GM12878 (cell line): ENCODE data around the gene POLN. TPM values are rescaled to one million over a fixed set of nuclear protein-coding genes. Genes with fewer than 3 reads are reported as not detected.

Experiments
- ATAC-seq: fragments of 200-7000 bp; cut with Tn5 transposase; 3 replicates; pipeline ENCODE4 v1.9.1; 2020; ENCODE audit warnings: mild to moderate bottlenecking, moderate library complexity
- BruUV-seq: library from RNA; stranded (reverse); fragments of 400-500 nt; replicated peaks from 2 replicates; lab custom pipeline; 2021; lab: Mats Ljungman, UMichigan
- CTCF ChIA-PET: fragments of 300-600 bp; sonication (Branson Sonifier 250); formaldehyde crosslinking; extraction: SDS; loops from one replicate; lab custom pipeline; 2021; ENCODE audit warnings: inconsistent platforms; lab: Yijun Ruan, JAX
- POLR2A ChIA-PET: fragments of 350-600 bp; formaldehyde crosslinking; extraction: SDS; loops from one replicate; lab custom pipeline; 2021; ENCODE audit warnings: inconsistent platforms; lab: Charles Lee
- RAD21 ChIA-PET: fragments of 300-600 bp; sonication (Branson Sonifier 250); formaldehyde crosslinking; loops from one replicate; lab custom pipeline; 2023; ENCODE audit warnings: antibody characterized with exemption; ENCODE audit not compliant: unreplicated experiment; lab: Charles Lee
- SMC1A ChIA-PET: fragments of 300-600 bp; sonication (Branson Sonifier 250); formaldehyde crosslinking; loops from one replicate; lab custom pipeline; 2023; ENCODE audit not compliant: unreplicated experiment, uncharacterized antibody; lab: Charles Lee
- DNase-seq: peaks from one replicate; pipeline ENCODE4 v3.0.0-alpha.2; 2011; ENCODE audit warnings: low read depth, low spot score
- FAIRE-seq: peaks from 3 replicates; lab custom pipeline; 2011; peaks lifted over from hg19 to GRCh38; lab: Jason Lieb, UNC
- H2AFZ ChIP-seq: 2 replicates; pipeline ENCODE4 v1.6.0; 2011; ENCODE audit warnings: low read depth, low read length, control low read depth; ENCODE audit not compliant: control insufficient read depth
- H3K27ac ChIP-seq: 2 replicates; pipeline ENCODE4 v1.5.1; 2011; ENCODE audit warnings: control low read depth; ENCODE audit not compliant: control insufficient read depth, insufficient read depth
- H3K27me3 ChIP-seq, 2 experiments: replicated peaks in 1 of 2; 2 replicates each; pipeline versions ENCODE4 v1.6.0 to v1.6.1; 2011; ENCODE audit warnings: low read length in 1 of 2; ENCODE audit not compliant: control insufficient read depth in 2 of 2, insufficient read depth in 2 of 2
- H3K36me3 ChIP-seq, 2 experiments: 2 replicates each; pipeline ENCODE4 v1.5.1; 2011; ENCODE audit warnings: low read length in 1 of 2; ENCODE audit not compliant: control insufficient read depth in 2 of 2, insufficient read depth in 2 of 2
- H3K4me1 ChIP-seq: 2 replicates; pipeline ENCODE4 v1.6.1; 2011; ENCODE audit warnings: mild to moderate bottlenecking, low read length, moderate library complexity, mixed read lengths; ENCODE audit not compliant: control insufficient read depth, insufficient read depth
- H3K4me2 ChIP-seq: 2 replicates; pipeline ENCODE4 v1.6.0; 2011; ENCODE audit warnings: control low read depth; ENCODE audit not compliant: control insufficient read depth, insufficient read depth
- H3K4me3 ChIP-seq: fragments of 200-600 bp; sonication (generic); 2 replicates; pipeline ENCODE4 v1.5.1; 2016
- H3K79me2 ChIP-seq: 2 replicates; pipeline ENCODE4 v1.6.0; 2011; ENCODE audit warnings: low read length; ENCODE audit not compliant: control insufficient read depth, insufficient read depth
- H3K9ac ChIP-seq: 2 replicates; pipeline ENCODE4 v1.8.0; 2011; ENCODE audit warnings: low read length, control low read depth, mixed read lengths; ENCODE audit not compliant: control insufficient read depth, insufficient read depth
- H3K9me3 ChIP-seq: replicated peaks from 3 replicates; pipeline ENCODE4 v1.5.1; 2011; ENCODE audit warnings: mild to moderate bottlenecking, low read length; ENCODE audit not compliant: control insufficient read depth, insufficient read depth
- H4K20me1 ChIP-seq: 2 replicates; pipeline ENCODE4 v1.6.0; 2011; ENCODE audit not compliant: control insufficient read depth, insufficient read depth
- FOXM1 ChIP-seq: IDR thresholded peaks from 2 replicates; pipeline ENCODE4 v1.6.1; 2012; ENCODE audit warnings: low read depth, mild to moderate bottlenecking, inconsistent platforms, low read length, moderate library complexity
- GATAD2B ChIP-seq: fragments of 450-650 bp; conservative IDR thresholded peaks from 2 replicates; pipeline ENCODE4 v1.6.1; 2017; ENCODE audit warnings: low read depth, mild to moderate bottlenecking, moderate library complexity
- NFIC ChIP-seq: IDR thresholded peaks from 2 replicates; pipeline ENCODE4 v1.6.1; 2012; ENCODE audit warnings: low read depth, mild to moderate bottlenecking, inconsistent platforms, low read length, moderate library complexity
- NFYB ChIP-seq: IDR thresholded peaks from 2 replicates; pipeline ENCODE4 v1.6.1; 2011; ENCODE audit warnings: low read depth, mild to moderate bottlenecking, low read length, improper control_type of control experiment, moderate library complexity; ENCODE audit not compliant: insufficient read depth
- RUNX3 ChIP-seq: IDR thresholded peaks from 2 replicates; pipeline ENCODE4 v1.6.1; 2012; ENCODE audit warnings: low read length, inconsistent platforms
- YBX1 ChIP-seq: fragments of 450-650 bp; IDR thresholded peaks from 2 replicates; pipeline ENCODE4 v1.6.1; 2016; ENCODE audit warnings: antibody characterized with exemption
- WGBS: methylation state at CpG from one replicate; pipeline ENCODE4 v1.1.6; 2016; ENCODE audit warnings: low lambda C conversion rate; ENCODE audit not compliant: insufficient replicate concordance, insufficient coverage; ENCODE audit errors: missing lambda C conversion rate; 5-methylcytosine and 5-hydroxymethylcytosine counted together
- in situ Hi-C: fragments of 300-500 bp; cut with MboI; formaldehyde crosslinking; loops from 9 replicates; pipeline ENCODE4 v1.14.3; 2018; ENCODE audit warnings: mixed read lengths
- intact Hi-C: fragments of 100-400 bp; cut with micrococcal nuclease; formaldehyde crosslinking; loops from one replicate; pipeline ENCODE4 v1.14.2; 2022; ENCODE audit not compliant: unreplicated experiment
- polyA plus RNA-seq, 11 experiments: library from polyadenylated mRNA; depleted of rRNA in 4 of 11; unstranded in 6 of 11; stranded (reverse) in 5 of 11; fragments of >200 nt; fragmentation: Nextera tagmentation in 4 of 11; fragmentation: Illumina TruSeq in 1 of 11; extraction: Ambion mirVana in 4 of 11; extraction: Trizol in 1 of 11; gene quantifications; 1 replicate in 1 of 11; 2 replicates in 10 of 11; pipeline versions ENCODE4 v1.2.1 to v1.2.3, GENCODE V29; 2011 to 2016; ENCODE audit warnings: inconsistent platforms in 2 of 11, missing spikeins in 2 of 11, low read depth in 1 of 11
- total RNA-seq, 4 experiments: library from RNA; depleted of rRNA in 3 of 4; stranded (reverse); fragments of >200 nt in 3 of 4; fragmentation: Illumina TruSeq in 1 of 4; extraction: Trizol in 1 of 4; gene quantifications; 2 replicates each; pipeline versions ENCODE4 v1.2.1 to v1.2.3, GENCODE V29; 2013 to 2021
- TF ChIP-seq, protein P1 (sequence below): fragments of 450-650 bp; IDR thresholded peaks from 2 replicates; pipeline ENCODE4 v1.6.1; 2017; ENCODE audit warnings: mild to moderate bottlenecking, low read depth, inconsistent platforms; ENCODE audit not compliant: poor library complexity, severe bottlenecking

Gene POLN
- total and polyA plus RNA-seq, 10 of the 15 experiments (the other 5 are each of a cell fraction or from before 2014, with no cell fraction given) = 0.09 to 2.0 (median 0.95) TPM; not detected in 1

DNA sequence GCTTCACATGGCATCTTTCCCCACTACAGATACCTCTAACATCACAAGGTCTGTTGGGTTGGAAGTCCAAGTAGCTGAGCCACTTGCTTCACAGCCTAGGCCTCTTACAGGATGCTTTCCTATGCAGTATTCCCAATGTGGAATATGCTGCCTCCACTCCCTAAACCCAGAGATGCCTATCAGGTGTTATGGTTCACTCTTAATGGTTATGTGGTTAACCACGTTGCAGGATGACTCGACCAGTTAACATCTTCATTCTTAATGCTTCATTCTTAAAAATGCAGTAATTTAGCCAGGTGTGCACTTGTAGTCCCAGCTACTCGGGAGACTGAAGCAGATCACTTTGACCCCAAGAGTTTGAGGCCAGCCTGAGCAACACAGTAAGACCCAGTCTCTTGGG, 24.2 kb downstream of the POLN start:
- no peak for TF ChIP-seq NFYB
- TF ChIP-seq RUNX3 = peak; percentile 35; the same call in 1 of the 2 replicates
- no peak for TF ChIP-seq GATAD2B
- TF ChIP-seq YBX1 = no peak
- no peak for TF ChIP-seq NFIC
- no peak for TF ChIP-seq FOXM1
- TF ChIP-seq, protein P1, sequence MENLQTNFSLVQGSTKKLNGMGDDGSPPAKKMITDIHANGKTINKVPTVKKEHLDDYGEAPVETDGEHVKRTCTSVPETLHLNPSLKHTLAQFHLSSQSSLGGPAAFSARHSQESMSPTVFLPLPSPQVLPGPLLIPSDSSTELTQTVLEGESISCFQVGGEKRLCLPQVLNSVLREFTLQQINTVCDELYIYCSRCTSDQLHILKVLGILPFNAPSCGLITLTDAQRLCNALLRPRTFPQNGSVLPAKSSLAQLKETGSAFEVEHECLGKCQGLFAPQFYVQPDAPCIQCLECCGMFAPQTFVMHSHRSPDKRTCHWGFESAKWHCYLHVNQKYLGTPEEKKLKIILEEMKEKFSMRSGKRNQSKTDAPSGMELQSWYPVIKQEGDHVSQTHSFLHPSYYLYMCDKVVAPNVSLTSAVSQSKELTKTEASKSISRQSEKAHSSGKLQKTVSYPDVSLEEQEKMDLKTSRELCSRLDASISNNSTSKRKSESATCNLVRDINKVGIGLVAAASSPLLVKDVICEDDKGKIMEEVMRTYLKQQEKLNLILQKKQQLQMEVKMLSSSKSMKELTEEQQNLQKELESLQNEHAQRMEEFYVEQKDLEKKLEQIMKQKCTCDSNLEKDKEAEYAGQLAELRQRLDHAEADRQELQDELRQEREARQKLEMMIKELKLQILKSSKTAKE = no peak
- WGBS = 8% methylated on average over 3 of the region's 3 CpGs

More for the DNA sequence above, 24.2 kb downstream of the POLN start:
- H2AFZ ChIP-seq = no peak overlapping the region
- H4K20me1 ChIP-seq = no peaks in the 10 kb centered on the region
- POLR2A ChIA-PET = interaction anchor here (1.1 kb wide), 1 partner anchor 15 kb away, joined by 3 read pairs; no protein-coding TSS in a partner anchor
- no peak for FAIRE-seq
- intact Hi-C loops (no loop called here), in situ Hi-C loops (loop anchor here (5.0 kb wide), 1 partner anchor 225 kb away; no protein-coding TSS in a partner anchor)
- RAD21 ChIA-PET = interaction anchor here (1.5 kb wide), 1 partner anchor 15 kb away, joined by 4 read pairs; no protein-coding TSS in a partner anchor
- H3K79me2 ChIP-seq = no peaks in the 10 kb centered on the region
- H3K27me3 ChIP-seq = no peaks in the 10 kb centered on the region
- no peaks in the 10 kb centered on the region for H3K4me1 ChIP-seq
- H3K4me2 ChIP-seq = no peak overlapping the region
- H3K36me3 ChIP-seq = no peaks in the 10 kb centered on the region
- CTCF ChIA-PET = interaction anchor here (1.0 to 5.6 kb wide), 3 partner anchors 20 to 225 kb away, joined by 3 to 52 read pairs (median 19); no protein-coding TSS in a partner anchor
- H3K27ac ChIP-seq = no peak overlapping the region
- H3K9ac ChIP-seq = no peak overlapping the region
- H3K4me3 ChIP-seq = no peak overlapping the region
- BruUV-seq = no TSS peak
- no peak for DNase-seq
- ATAC-seq = no peak
- no peaks in the 10 kb centered on the region for H3K9me3 ChIP-seq
- SMC1A ChIA-PET = interaction anchor here (1.1 kb wide), 1 partner anchor 143 kb away, joined by 3 read pairs; no protein-coding TSS in a partner anchor
